Suppressor macrophage treated with lipopolysaccharide for 1 hour (primary cell): ENCODE measurements around the gene FLT3LG.
A peak's percentile ranks its signal among the peaks of the same experiment; 100 is the strongest.

Experiments used
- DNase-seq, 3 donors: peaks; one replicate each; pipeline ENCODE4 v3.0.0-alpha.2; 2020 to 2022

FLT3LG gene

GRCh38 chr19:49520705-49521319 is 46.8 kb downstream of the FLT3LG start:
- peak; percentile 26 to 44 (median 30) for DNase-seq

- DNase-seq: no peak
These were observed 50.9 kb downstream of the FLT3LG start for GRCh38 chr19:49524812-49525455.

- no peak for DNase-seq
These were observed 54.3 kb downstream of the FLT3LG start for GRCh38 chr19:49528211-49528771.

- no peak for DNase-seq
These were observed 56.7 kb downstream of the FLT3LG start for GRCh38 chr19:49530708-49531107.

- DNase-seq: peak; percentile 78 to 93 (median 83)
These were observed 59.8 kb downstream of the FLT3LG start for GRCh38 chr19:49533551-49534488.

GRCh38 chr19:49534632-49535385 is 60.8 kb downstream of the FLT3LG start:
- no peak for DNase-seq
